MM.1S (cell line): ENCODE data around the gene ADGRD1.
"Not testable (repeated sequence)": the region's sequence is repeated elsewhere in the genome, so short reads cannot be mapped to it uniquely, and the experiment has no call there.

Source experiments
- DNase-seq: peaks from one replicate; pipeline ENCODE4 v3.0.0-alpha.2; 2015
- H2AFZ ChIP-seq: fragments of 300-600 bp; sonication (generic); 2 replicates; pipeline ENCODE4 v1.6.0; 2016; ENCODE audit warnings: antibody characterized with exemption, low read length
- H3F3A ChIP-seq: fragments of 300-600 bp; sonication (generic); 2 replicates; pipeline ENCODE4 v1.6.1; 2016; ENCODE audit warnings: mild to moderate bottlenecking, antibody characterized with exemption, low read length, moderate library complexity, mixed read lengths; ENCODE audit not compliant: insufficient read depth
- H3K27ac ChIP-seq: fragments of 300-600 bp; sonication (generic); 2 replicates; pipeline ENCODE4 v1.5.1; 2016; ENCODE audit warnings: mild to moderate bottlenecking, low read length
- H3K27me3 ChIP-seq: fragments of 300-600 bp; sonication (generic); replicated peaks from 2 replicates; pipeline ENCODE4 v1.6.0; 2016; ENCODE audit warnings: low read length; ENCODE audit not compliant: insufficient read depth
- H3K36me3 ChIP-seq: fragments of 300-600 bp; sonication (generic); replicated peaks from 2 replicates; pipeline ENCODE4 v1.6.1; 2016; ENCODE audit warnings: mild to moderate bottlenecking, low read length, mixed read lengths; ENCODE audit not compliant: insufficient read depth
- H3K4me1 ChIP-seq: fragments of 300-600 bp; sonication (generic); 2 replicates; pipeline ENCODE4 v1.6.1; 2016; ENCODE audit warnings: low read length, mixed read lengths
- H3K4me2 ChIP-seq: fragments of 300-600 bp; sonication (generic); 2 replicates; pipeline ENCODE4 v1.6.0; 2016; ENCODE audit warnings: low read depth, low read length
- H3K4me3 ChIP-seq: fragments of 300-600 bp; sonication (generic); 2 replicates; pipeline ENCODE4 v1.5.1; 2016; ENCODE audit warnings: low read length, mixed read lengths
- H3K79me2 ChIP-seq: fragments of 300-600 bp; sonication (generic); 2 replicates; pipeline ENCODE4 v1.6.1; 2016; ENCODE audit warnings: mixed run types, low read length, mixed read lengths
- H3K9ac ChIP-seq: fragments of 300-600 bp; sonication (generic); 2 replicates; pipeline ENCODE4 v1.6.1; 2016; ENCODE audit warnings: low read length, mixed read lengths
- H3K9me2 ChIP-seq: fragments of 300-600 bp; sonication (generic); replicated peaks from 2 replicates; pipeline ENCODE4 v1.6.1; 2016; ENCODE audit warnings: mild to moderate bottlenecking, low read length, mixed read lengths; ENCODE audit not compliant: insufficient read depth
- H3K9me3 ChIP-seq: fragments of 300-600 bp; sonication (generic); replicated peaks from 2 replicates; pipeline ENCODE4 v1.6.1; 2016; ENCODE audit warnings: mild to moderate bottlenecking, low read length, mixed read lengths; ENCODE audit not compliant: insufficient read depth
- H4K20me1 ChIP-seq: fragments of 300-600 bp; sonication (generic); 2 replicates; pipeline ENCODE4 v1.6.1; 2016; ENCODE audit warnings: mild to moderate bottlenecking, low read length, moderate library complexity, mixed read lengths; ENCODE audit not compliant: insufficient read depth
- EZH2 ChIP-seq: fragments of 300-600 bp; sonication (generic); optimal IDR thresholded peaks from 2 replicates; pipeline ENCODE3; 2017; ENCODE audit warnings: low read depth, mild to moderate bottlenecking, antibody characterized with exemption, low read length, mixed read lengths
- EZH2phosphoT487 ChIP-seq: fragments of 300-600 bp; sonication (generic); IDR thresholded peaks from 2 replicates; pipeline ENCODE4 v1.6.1; 2018; ENCODE audit warnings: antibody characterized with exemption, low read length
- TF ChIP-seq, protein P1 (sequence below): fragments of 300-600 bp; sonication (generic); IDR thresholded peaks from 2 replicates; pipeline ENCODE4 v1.5.1; 2016; ENCODE audit warnings: antibody characterized with exemption, low read length, mixed read lengths

The ADGRD1 gene

DNA sequence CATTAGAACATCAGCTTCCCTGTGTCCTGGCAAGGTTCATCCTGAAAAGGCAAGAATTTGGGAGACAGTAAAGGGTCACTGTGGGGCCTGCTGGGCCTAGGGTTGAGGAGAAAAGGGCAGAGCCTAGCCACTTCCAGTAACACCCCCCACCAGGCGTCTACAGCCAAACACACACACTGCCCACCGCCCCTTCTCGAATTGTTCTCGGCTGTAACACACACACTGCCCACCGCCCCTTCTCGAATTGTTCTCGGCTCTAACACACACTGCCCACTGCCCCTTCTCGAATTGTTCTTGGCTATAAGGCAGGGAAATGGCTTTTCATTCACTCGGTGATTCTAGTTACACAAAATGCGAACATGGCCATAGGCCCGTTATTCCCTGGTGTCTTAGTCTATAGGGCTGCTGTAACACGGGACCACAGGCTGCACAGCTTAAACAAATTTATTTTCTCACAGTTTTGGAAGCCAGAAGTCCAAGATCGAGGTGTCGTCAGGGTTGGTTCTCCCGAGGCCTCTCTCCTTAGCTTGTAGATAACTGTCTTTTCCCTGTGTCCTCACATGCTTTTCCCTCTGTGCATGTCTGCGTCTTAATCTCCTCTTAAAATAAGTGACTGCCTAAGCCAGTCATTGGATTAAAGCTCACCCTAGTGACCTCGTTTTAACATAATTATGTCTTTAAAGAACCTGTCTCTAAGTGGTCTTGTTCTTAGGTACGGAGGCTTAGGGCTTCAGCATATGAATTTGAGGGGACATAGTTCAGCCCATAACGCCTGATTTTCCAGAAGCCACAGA is 171.0 kb downstream of the ADGRD1 start:
- no peak overlapping the region for H3K9ac ChIP-seq
- no peaks in the 10 kb centered on the region for H3K9me2 ChIP-seq
- no peaks in the 10 kb centered on the region for H3K79me2 ChIP-seq

DNA sequence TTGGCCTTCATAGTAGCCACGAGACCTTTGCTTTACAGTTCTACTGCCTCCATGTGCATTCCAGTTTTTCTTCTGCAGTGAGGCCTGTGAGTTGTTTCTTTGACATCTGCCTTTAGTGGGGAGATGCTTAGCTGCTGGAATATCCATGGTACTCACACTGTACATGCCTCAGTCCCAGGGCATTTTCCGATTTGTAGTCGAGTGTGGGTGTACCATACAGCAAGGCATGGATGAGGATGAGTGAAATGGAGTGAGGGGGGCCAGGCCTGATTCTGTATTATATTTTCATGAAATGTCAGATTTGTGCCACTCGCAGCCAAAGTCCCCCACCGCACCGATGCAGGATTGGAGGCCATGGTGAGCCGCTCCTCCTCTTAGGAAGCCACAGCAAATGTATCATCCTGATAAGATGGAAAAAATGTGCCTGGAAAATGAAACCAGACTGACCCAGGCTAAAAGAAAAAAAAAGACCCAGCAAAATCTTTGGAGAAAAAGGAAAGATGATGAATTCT is 173.0 kb downstream of the ADGRD1 start:
- Histone ChIP-seq H3F3A (no peaks in the 10 kb centered on the region), H4K20me1 (no peaks in the 10 kb centered on the region), H3K4me3 (no peak overlapping the region), H3K27ac (no peak overlapping the region), H3K27me3 (peaks cover 6% of the 10 kb centered on the region; the same call in 1 of the 2 replicates), H2AFZ (no peak overlapping the region), H3K9ac (no peak overlapping the region), H3K9me3 (no peaks in the 10 kb centered on the region), H3K36me3 (no peaks in the 10 kb centered on the region), H3K4me1 (no peaks in the 10 kb centered on the region), H3K4me2 (no peak overlapping the region), H3K79me2 (no peaks in the 10 kb centered on the region), H3K9me2 (no peaks in the 10 kb centered on the region)
- DNase-seq, result no peak
- TF ChIP-seq EZH2 (no peak), EZH2phosphoT487 (no peak)
- TF ChIP-seq, protein P1, sequence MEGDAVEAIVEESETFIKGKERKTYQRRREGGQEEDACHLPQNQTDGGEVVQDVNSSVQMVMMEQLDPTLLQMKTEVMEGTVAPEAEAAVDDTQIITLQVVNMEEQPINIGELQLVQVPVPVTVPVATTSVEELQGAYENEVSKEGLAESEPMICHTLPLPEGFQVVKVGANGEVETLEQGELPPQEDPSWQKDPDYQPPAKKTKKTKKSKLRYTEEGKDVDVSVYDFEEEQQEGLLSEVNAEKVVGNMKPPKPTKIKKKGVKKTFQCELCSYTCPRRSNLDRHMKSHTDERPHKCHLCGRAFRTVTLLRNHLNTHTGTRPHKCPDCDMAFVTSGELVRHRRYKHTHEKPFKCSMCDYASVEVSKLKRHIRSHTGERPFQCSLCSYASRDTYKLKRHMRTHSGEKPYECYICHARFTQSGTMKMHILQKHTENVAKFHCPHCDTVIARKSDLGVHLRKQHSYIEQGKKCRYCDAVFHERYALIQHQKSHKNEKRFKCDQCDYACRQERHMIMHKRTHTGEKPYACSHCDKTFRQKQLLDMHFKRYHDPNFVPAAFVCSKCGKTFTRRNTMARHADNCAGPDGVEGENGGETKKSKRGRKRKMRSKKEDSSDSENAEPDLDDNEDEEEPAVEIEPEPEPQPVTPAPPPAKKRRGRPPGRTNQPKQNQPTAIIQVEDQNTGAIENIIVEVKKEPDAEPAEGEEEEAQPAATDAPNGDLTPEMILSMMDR, result no peak

More for the DNA sequence above, 171.0 kb downstream of the ADGRD1 start:
- TF ChIP-seq, protein P1, result no peak
- TF ChIP-seq EZH2 (no peak), EZH2phosphoT487 (no peak)
- Histone ChIP-seq H4K20me1 (no peaks in the 10 kb centered on the region), H3K4me3 (no peak overlapping the region), H3K9me3 (no peaks in the 10 kb centered on the region), H2AFZ (no peak overlapping the region), H3F3A (no peaks in the 10 kb centered on the region), H3K27me3 (0 out of 2 replicates have a peak, but pooled peaks cover under 1% of the 10 kb centered on the region), H3K4me2 (no peak overlapping the region), H3K4me1 (no peaks in the 10 kb centered on the region), H3K36me3 (no peaks in the 10 kb centered on the region), H3K27ac (no peak overlapping the region)
- no peak for DNase-seq

DNA sequence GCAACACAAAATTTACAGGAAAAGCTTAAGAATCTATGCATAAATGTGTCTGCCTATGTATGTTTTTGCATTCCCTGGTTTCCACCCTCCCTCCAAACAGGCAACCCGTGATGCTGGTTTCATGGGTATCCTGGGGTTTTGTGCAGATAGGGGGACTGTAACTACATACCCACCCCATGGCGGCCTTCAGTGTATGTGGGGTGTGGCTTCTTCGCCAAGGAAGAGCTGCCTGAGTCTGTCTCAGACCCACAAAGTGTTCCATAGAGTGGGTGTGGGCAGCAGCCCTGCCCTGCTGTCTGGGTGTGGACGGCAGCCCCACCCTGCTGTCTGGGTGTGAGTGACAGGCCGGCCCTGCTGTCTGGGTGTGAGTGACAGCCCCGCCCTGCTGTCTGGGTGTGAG is 174.8 kb downstream of the ADGRD1 start:
- H3K36me3 ChIP-seq, result no peaks in the 10 kb centered on the region
- H3K4me2 ChIP-seq, result no peak overlapping the region
- H3K9ac ChIP-seq, result no peak overlapping the region
- no peaks in the 10 kb centered on the region for H3K9me2 ChIP-seq
- no peaks in the 10 kb centered on the region for H4K20me1 ChIP-seq
- H3K4me3 ChIP-seq, result no peak overlapping the region
- no peaks in the 10 kb centered on the region for H3K4me1 ChIP-seq
- peaks cover 6% of the 10 kb centered on the region; the same call in 1 of the 2 replicates for H3K27me3 ChIP-seq
- H2AFZ ChIP-seq, result no peak overlapping the region
- TF ChIP-seq EZH2phosphoT487, result no peak
- DNase-seq, result no peak
- no peaks in the 10 kb centered on the region for H3F3A ChIP-seq
- H3K27ac ChIP-seq, result no peak overlapping the region
- H3K9me3 ChIP-seq, result no peaks in the 10 kb centered on the region
- H3K79me2 ChIP-seq, result no peaks in the 10 kb centered on the region

DNA sequence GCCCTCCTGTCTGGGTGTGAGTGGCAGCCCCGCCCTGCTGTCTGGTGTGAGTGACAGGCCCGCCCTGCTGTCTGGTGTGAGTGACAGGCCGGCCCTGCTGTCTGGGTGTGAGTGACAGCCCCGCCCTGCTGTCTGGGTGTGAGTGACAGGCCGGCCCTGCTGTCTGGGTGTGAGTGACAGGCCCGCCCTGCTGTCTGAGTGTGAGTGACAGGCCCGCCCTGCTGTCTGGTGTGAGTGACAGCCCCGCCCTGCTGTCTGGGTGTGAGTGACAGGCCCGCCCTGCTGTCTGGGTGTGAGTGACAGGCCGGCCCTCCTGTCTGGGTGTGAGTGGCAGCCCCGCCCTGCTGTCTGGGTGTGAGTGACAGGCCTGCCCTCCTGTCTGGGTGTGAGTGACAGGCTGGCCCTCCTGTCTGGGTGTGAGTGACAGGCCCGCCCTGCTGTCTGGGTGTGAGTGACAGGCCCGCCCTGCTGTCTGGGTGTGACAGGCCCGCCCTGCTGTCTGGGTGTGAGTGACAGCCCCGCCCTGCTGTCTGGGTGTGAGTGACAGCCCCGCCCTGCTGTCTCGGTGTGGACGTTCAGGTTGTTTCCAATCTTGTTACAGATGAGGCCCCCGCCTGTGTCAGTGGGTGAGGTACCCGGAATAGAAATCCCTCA is 175.4 kb downstream of the ADGRD1 start:
- not testable (repeated sequence) for H3K79me2 ChIP-seq, H3F3A ChIP-seq, H3K36me3 ChIP-seq, H3K4me1 ChIP-seq, H3K9ac ChIP-seq, H3K4me2 ChIP-seq, H3K27ac ChIP-seq, H4K20me1 ChIP-seq, H2AFZ ChIP-seq, H3K27me3 ChIP-seq, DNase-seq, H3K9me2 ChIP-seq, H3K4me3 ChIP-seq, H3K9me3 ChIP-seq
